Panc1 (cell line): Measurements from ENCODE around the gene FAM174C. TPM values are rescaled to one million over a fixed set of nuclear protein-coding genes. Genes with fewer than 3 reads are reported as not detected.

ENCODE experiments used
- ATAC-seq: fragments of 200-7000 bp; cut with Tn5 transposase; 2 replicates; pipeline ENCODE4 v1.9.1; 2020; ENCODE audit warnings: mild to moderate bottlenecking, moderate library complexity
- BruUV-seq: library from RNA; stranded (reverse); fragments of 400-500 nt; replicated peaks from 2 replicates; lab custom pipeline; 2021; lab: Mats Ljungman, UMichigan
- CTCF ChIA-PET: fragments of 300-600 bp; sonication (Branson Sonifier 250); formaldehyde crosslinking; loops from one replicate; lab custom pipeline; 2022; ENCODE audit warnings: antibody characterized with exemption; lab: Charles Lee
- POLR2A ChIA-PET: fragments of 300-600 bp; sonication (Branson Sonifier 250); formaldehyde crosslinking; loops from one replicate; lab custom pipeline; 2022; ENCODE audit warnings: antibody characterized with exemption; lab: Charles Lee
- DNase-seq: peaks from one replicate; pipeline ENCODE4 v3.0.0-alpha.2; 2010; ENCODE audit warnings: low read depth, low spot score
- H3K27ac ChIP-seq: 2 replicates; pipeline ENCODE4 v1.5.1; 2011; ENCODE audit warnings: mild to moderate bottlenecking, low read length, inconsistent platforms
- H3K27me3 ChIP-seq: fragments of 200-500 bp; sonication (Bioruptor generic); 2 replicates; pipeline ENCODE4 v1.6.0; 2014; ENCODE audit warnings: low read length, inconsistent platforms; ENCODE audit not compliant: control insufficient read depth, insufficient read depth
- H3K36me3 ChIP-seq: fragments of 200-500 bp; sonication (Bioruptor generic); 2 replicates; pipeline ENCODE4 v1.5.1; 2014; ENCODE audit warnings: inconsistent platforms, mild to moderate bottlenecking, low read length, moderate library complexity; ENCODE audit not compliant: control insufficient read depth, insufficient read depth
- H3K4me1 ChIP-seq: 2 replicates; pipeline ENCODE4 v1.5.1; 2011; ENCODE audit warnings: inconsistent platforms, mild to moderate bottlenecking, low read length, moderate library complexity; ENCODE audit not compliant: control insufficient read depth, insufficient read depth
- H3K4me3 ChIP-seq, 2 experiments: 2 replicates each; pipeline ENCODE4 v1.5.1; 2011 to 2012; ENCODE audit warnings: low read depth in 2 of 2, low read length in 2 of 2, mild to moderate bottlenecking in 2 of 2, inconsistent platforms in 1 of 2, moderate library complexity in 1 of 2
- H3K9me3 ChIP-seq: fragments of 200-500 bp; sonication (Bioruptor generic); 2 replicates; pipeline ENCODE4 v1.5.1; 2014; ENCODE audit warnings: low read depth, mild to moderate bottlenecking, inconsistent platforms, low read length, moderate library complexity; ENCODE audit not compliant: control insufficient read depth, insufficient read depth
- POLR2AphosphoS5 ChIP-seq: IDR thresholded peaks from 2 replicates; pipeline ENCODE4 v1.6.1; 2012; ENCODE audit warnings: mild to moderate bottlenecking, low read depth, low read length, moderate library complexity
- SIN3A ChIP-seq: IDR thresholded peaks from 2 replicates; pipeline ENCODE4 v1.6.1; 2012; ENCODE audit warnings: low read depth, mild to moderate bottlenecking, low read length, moderate library complexity, borderline replicate concordance; ENCODE audit not compliant: insufficient read depth
- TCF7L2 ChIP-seq: IDR thresholded peaks from 2 replicates; pipeline ENCODE4 v1.6.1; 2011; ENCODE audit warnings: mild to moderate bottlenecking, low read depth, low read length, inconsistent platforms
- in situ Hi-C: cut with HindIII; loops from 2 replicates; pipeline ENCODE4 v1.10.0; 2016; ENCODE audit warnings: low sequenced_read_pairs, low pct_unique_long_range_greater_than_20kb
- intact Hi-C: fragments of 100-400 bp; cut with micrococcal nuclease; formaldehyde crosslinking; loops from one replicate; pipeline ENCODE4 v1.10.0; 2022; ENCODE audit not compliant: unreplicated experiment
- total RNA-seq: library from RNA; stranded (reverse); gene quantifications from one replicate; pipeline ENCODE4 v1.2.1, GENCODE V29; 2021; ENCODE audit not compliant: unreplicated experiment
- TF ChIP-seq, protein P1 (sequence below), 2 experiments: IDR thresholded peaks; 2 replicates each; pipeline ENCODE4 v1.6.1; 2011 to 2012; ENCODE audit warnings: low read depth in 2 of 2, control low read depth in 1 of 2, low read length in 1 of 2, mild to moderate bottlenecking in 1 of 2, moderate library complexity in 1 of 2; ENCODE audit not compliant: insufficient read depth in 1 of 2
- TF ChIP-seq, protein P2 (sequence below): fragments of 450-650 bp; IDR thresholded peaks from 2 replicates; pipeline ENCODE4 v1.5.1; 2017; ENCODE audit warnings: mild to moderate bottlenecking

The FAM174C gene
- total RNA-seq, 1 experiment from 2014 or later = 133 TPM

GRCh38 chr19:1283207-1283916 lies 8.0 kb downstream of the FAM174C start:
- ATAC-seq (no peak), DNase-seq (no peak)
- ChIA-PET CTCF (interaction anchor here (0.6 kb wide), 1 partner anchor 30 kb away, joined by 15 read pairs; no protein-coding TSS in a partner anchor), POLR2A (no interaction called here)
- TF ChIP-seq TCF7L2 (no peak), POLR2AphosphoS5 (no peak), SIN3A (no peak)
- TF ChIP-seq, protein P1, sequence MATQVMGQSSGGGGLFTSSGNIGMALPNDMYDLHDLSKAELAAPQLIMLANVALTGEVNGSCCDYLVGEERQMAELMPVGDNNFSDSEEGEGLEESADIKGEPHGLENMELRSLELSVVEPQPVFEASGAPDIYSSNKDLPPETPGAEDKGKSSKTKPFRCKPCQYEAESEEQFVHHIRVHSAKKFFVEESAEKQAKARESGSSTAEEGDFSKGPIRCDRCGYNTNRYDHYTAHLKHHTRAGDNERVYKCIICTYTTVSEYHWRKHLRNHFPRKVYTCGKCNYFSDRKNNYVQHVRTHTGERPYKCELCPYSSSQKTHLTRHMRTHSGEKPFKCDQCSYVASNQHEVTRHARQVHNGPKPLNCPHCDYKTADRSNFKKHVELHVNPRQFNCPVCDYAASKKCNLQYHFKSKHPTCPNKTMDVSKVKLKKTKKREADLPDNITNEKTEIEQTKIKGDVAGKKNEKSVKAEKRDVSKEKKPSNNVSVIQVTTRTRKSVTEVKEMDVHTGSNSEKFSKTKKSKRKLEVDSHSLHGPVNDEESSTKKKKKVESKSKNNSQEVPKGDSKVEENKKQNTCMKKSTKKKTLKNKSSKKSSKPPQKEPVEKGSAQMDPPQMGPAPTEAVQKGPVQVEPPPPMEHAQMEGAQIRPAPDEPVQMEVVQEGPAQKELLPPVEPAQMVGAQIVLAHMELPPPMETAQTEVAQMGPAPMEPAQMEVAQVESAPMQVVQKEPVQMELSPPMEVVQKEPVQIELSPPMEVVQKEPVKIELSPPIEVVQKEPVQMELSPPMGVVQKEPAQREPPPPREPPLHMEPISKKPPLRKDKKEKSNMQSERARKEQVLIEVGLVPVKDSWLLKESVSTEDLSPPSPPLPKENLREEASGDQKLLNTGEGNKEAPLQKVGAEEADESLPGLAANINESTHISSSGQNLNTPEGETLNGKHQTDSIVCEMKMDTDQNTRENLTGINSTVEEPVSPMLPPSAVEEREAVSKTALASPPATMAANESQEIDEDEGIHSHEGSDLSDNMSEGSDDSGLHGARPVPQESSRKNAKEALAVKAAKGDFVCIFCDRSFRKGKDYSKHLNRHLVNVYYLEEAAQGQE (IDR thresholded peaks at IDR 0.05; ENCODE audit: insufficient read depth in 1 of 2, low read depth in 2 of 2, low read length in 1 of 2) = no peak
- TF ChIP-seq, protein P2, sequence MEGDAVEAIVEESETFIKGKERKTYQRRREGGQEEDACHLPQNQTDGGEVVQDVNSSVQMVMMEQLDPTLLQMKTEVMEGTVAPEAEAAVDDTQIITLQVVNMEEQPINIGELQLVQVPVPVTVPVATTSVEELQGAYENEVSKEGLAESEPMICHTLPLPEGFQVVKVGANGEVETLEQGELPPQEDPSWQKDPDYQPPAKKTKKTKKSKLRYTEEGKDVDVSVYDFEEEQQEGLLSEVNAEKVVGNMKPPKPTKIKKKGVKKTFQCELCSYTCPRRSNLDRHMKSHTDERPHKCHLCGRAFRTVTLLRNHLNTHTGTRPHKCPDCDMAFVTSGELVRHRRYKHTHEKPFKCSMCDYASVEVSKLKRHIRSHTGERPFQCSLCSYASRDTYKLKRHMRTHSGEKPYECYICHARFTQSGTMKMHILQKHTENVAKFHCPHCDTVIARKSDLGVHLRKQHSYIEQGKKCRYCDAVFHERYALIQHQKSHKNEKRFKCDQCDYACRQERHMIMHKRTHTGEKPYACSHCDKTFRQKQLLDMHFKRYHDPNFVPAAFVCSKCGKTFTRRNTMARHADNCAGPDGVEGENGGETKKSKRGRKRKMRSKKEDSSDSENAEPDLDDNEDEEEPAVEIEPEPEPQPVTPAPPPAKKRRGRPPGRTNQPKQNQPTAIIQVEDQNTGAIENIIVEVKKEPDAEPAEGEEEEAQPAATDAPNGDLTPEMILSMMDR = no peak
- Histone ChIP-seq H3K4me1 (peaks cover 7% of the 10 kb centered on the region), H3K4me3 (no peak overlapping the region), H3K27me3 (no peaks in the 10 kb centered on the region), H3K9me3 (no peaks in the 10 kb centered on the region), H3K27ac (no peak overlapping the region), H3K36me3 (no peaks in the 10 kb centered on the region)
- BruUV-seq = no TSS peak
- intact Hi-C loops = no loop called here
- in situ Hi-C loops = no loop called here

DNA sequence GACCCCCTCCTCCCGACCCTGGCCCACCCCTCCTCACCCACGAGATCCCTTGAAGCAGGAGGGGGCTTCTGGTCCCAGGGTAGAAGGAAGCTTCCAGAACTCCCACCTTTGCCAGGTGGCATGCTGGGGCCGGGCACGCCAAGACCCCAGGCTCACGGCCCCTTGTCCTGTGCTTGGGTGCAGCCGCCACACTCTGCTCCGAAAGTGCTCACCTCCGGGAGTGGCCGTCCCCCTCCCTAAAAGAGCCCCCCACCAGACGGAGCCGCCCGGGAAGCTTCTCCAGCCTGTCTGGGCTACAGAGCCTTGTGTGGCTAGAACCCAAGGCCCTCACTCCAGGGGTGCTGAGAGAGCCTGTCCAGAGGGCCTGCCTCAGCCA lies 8.6 kb downstream of the FAM174C start:
- no TSS peak for BruUV-seq
- intact Hi-C loops = no loop called here
- POLR2A ChIA-PET = no interaction called here
- no peaks in the 10 kb centered on the region for H3K9me3 ChIP-seq
- no peaks in the 10 kb centered on the region for H3K36me3 ChIP-seq
- no peak for DNase-seq
- ATAC-seq = no peak
- CTCF ChIA-PET = no interaction called here
- in situ Hi-C loops = no loop called here
- no peak overlapping the region for H3K4me3 ChIP-seq
- no peaks in the 10 kb centered on the region for H3K27me3 ChIP-seq
- TF ChIP-seq SIN3A = no peak
- TF ChIP-seq TCF7L2 = no peak
- no peak for TF ChIP-seq POLR2AphosphoS5
- TF ChIP-seq, protein P2 = no peak
- peaks cover 7% of the 10 kb centered on the region for H3K4me1 ChIP-seq
- no peak overlapping the region for H3K27ac ChIP-seq
